DND-41 (cell line): ENCODE measurements around the gene MIXL1.

Experiments used
- ATAC-seq: fragments of 200-7000 bp; cut with Tn5 transposase; 3 replicates; pipeline ENCODE4 v1.9.1; 2021; ENCODE audit warnings: low read depth; ENCODE audit not compliant: insufficient read depth
- DNase-seq: peaks from one replicate; pipeline ENCODE4 v3.0.0-alpha.2; 2020
- H2AFZ ChIP-seq: 2 replicates; pipeline ENCODE4 v1.6.0; 2012; ENCODE audit warnings: low read depth, low read length
- H3K27ac ChIP-seq: 2 replicates; pipeline ENCODE4 v1.5.1; 2012; ENCODE audit warnings: low read length, inconsistent platforms
- H3K27me3 ChIP-seq: fragments of 200-600 bp; sonication (generic); 2 replicates; pipeline ENCODE4 v1.6.0; 2012; ENCODE audit warnings: low read length, mild to moderate bottlenecking, inconsistent platforms; ENCODE audit not compliant: insufficient read depth, poor library complexity
- H3K36me3 ChIP-seq: 2 replicates; pipeline ENCODE4 v1.5.1; 2012; ENCODE audit warnings: low read length, inconsistent platforms; ENCODE audit not compliant: insufficient read depth
- H3K4me1 ChIP-seq: 2 replicates; pipeline ENCODE4 v1.5.1; 2012; ENCODE audit warnings: mild to moderate bottlenecking, low read length; ENCODE audit not compliant: insufficient read depth
- H3K4me2 ChIP-seq: 2 replicates; pipeline ENCODE4 v1.6.0; 2012; ENCODE audit warnings: mild to moderate bottlenecking, moderate library complexity, low read length, inconsistent platforms; ENCODE audit not compliant: insufficient read depth
- H3K4me3 ChIP-seq, 2 experiments: fragments of 200-600 bp in 1 of 2; shearing (Covaris generic) in 1 of 2; 2 replicates each; pipeline ENCODE4 v1.5.1; 2012 to 2016; ENCODE audit warnings: inconsistent platforms in 2 of 2, low read length in 2 of 2, mild to moderate bottlenecking in 2 of 2, low read depth in 1 of 2, moderate library complexity in 1 of 2
- H3K79me2 ChIP-seq: 2 replicates; pipeline ENCODE4 v1.6.0; 2012; ENCODE audit warnings: low read length, inconsistent platforms; ENCODE audit not compliant: insufficient read depth
- H3K9ac ChIP-seq: 2 replicates; pipeline ENCODE4 v1.6.0; 2012; ENCODE audit warnings: low read depth, mild to moderate bottlenecking, inconsistent platforms, low read length, moderate library complexity
- H3K9me3 ChIP-seq: 2 replicates; pipeline ENCODE4 v1.5.1; 2012; ENCODE audit warnings: low read length, moderate library complexity, mild to moderate bottlenecking, inconsistent platforms; ENCODE audit not compliant: insufficient read depth, severe bottlenecking
- H4K20me1 ChIP-seq: 2 replicates; pipeline ENCODE4 v1.6.0; 2012; ENCODE audit warnings: low read length; ENCODE audit not compliant: insufficient read depth
- CTCF ChIP-seq: IDR thresholded peaks from 2 replicates; pipeline ENCODE4 v1.5.1; 2012; ENCODE audit warnings: borderline replicate concordance, low read length, moderate library complexity, mild to moderate bottlenecking; ENCODE audit not compliant: poor library complexity, severe bottlenecking; ENCODE audit errors: extremely low read depth
- EZH2 ChIP-seq: IDR thresholded peaks from 3 replicates; pipeline ENCODE4 v1.6.1; 2012; ENCODE audit warnings: borderline replicate concordance, low read depth, mild to moderate bottlenecking, moderate library complexity, low read length, inconsistent platforms; ENCODE audit not compliant: severe bottlenecking

Gene MIXL1

GRCh38 chr1:226204198-226204597 lies 19.3 kb upstream of the MIXL1 start:
- no peak overlapping the region for H2AFZ ChIP-seq
- no peak overlapping the region for H3K4me2 ChIP-seq
- H3K79me2 ChIP-seq: no peaks in the 10 kb centered on the region
- H3K9ac ChIP-seq: no peak overlapping the region
- peaks cover 8% of the 10 kb centered on the region for H3K27me3 ChIP-seq
- no peak for ATAC-seq
- no peaks in the 10 kb centered on the region for H3K4me1 ChIP-seq
- H3K9me3 ChIP-seq: no peaks in the 10 kb centered on the region
- no peaks in the 10 kb centered on the region for H4K20me1 ChIP-seq
- TF ChIP-seq CTCF: no peak
- no peak for TF ChIP-seq EZH2
- H3K27ac ChIP-seq: no peak overlapping the region
- H3K4me3 ChIP-seq: no peak overlapping the region
- no peaks in the 10 kb centered on the region for H3K36me3 ChIP-seq
- no peak for DNase-seq

- no peaks in the 10 kb centered on the region for H3K36me3 ChIP-seq
- no peak overlapping the region for H2AFZ ChIP-seq
- no peak overlapping the region for H3K9ac ChIP-seq
- no peak overlapping the region for H3K27ac ChIP-seq
- no peak for DNase-seq
- H4K20me1 ChIP-seq: no peaks in the 10 kb centered on the region
- H3K79me2 ChIP-seq: no peaks in the 10 kb centered on the region
- H3K4me1 ChIP-seq: no peaks in the 10 kb centered on the region
- TF ChIP-seq EZH2 (no peak), CTCF (no peak)
- ATAC-seq: no peak
- peaks cover 8% of the 10 kb centered on the region for H3K27me3 ChIP-seq
- no peak overlapping the region for H3K4me2 ChIP-seq
- H3K9me3 ChIP-seq: no peaks in the 10 kb centered on the region
- H3K4me3 ChIP-seq: no peak overlapping the region
Observed at GRCh38 chr1:226207048-226207447, 16.4 kb upstream of the MIXL1 start.

GRCh38 chr1:226209307-226210059 lies 14.0 kb upstream of the MIXL1 start:
- DNase-seq (no peak), ATAC-seq (no peak)
- Histone ChIP-seq H3K4me1 (no peaks in the 10 kb centered on the region), H3K27me3 (peaks cover 6% of the 10 kb centered on the region), H4K20me1 (no peaks in the 10 kb centered on the region), H3K9me3 (no peaks in the 10 kb centered on the region), H3K36me3 (no peaks in the 10 kb centered on the region), H3K4me2 (no peak overlapping the region), H3K79me2 (no peaks in the 10 kb centered on the region), H2AFZ (no peak overlapping the region), H3K27ac (no peak overlapping the region), H3K9ac (no peak overlapping the region), H3K4me3 (no peak overlapping the region)
- no peak for TF ChIP-seq EZH2
- TF ChIP-seq CTCF: no peak
